Tibial nerve (tissue), 4 donors: ENCODE data around the gene PLXNC1. TPM values are rescaled to one million over a fixed set of nuclear protein-coding genes. Genes with fewer than 3 reads are reported as not detected.

Source experiments
- DNase-seq, 2 donors: peaks; one replicate each; pipeline ENCODE4 v3.0.0-alpha.2; 2019; ENCODE audit warnings: low spot score in 2 of 2
- H3K27ac ChIP-seq, 4 donors: fragments of 200-600 bp; sonication (generic) in 3 of 4; one replicate each; pipeline ENCODE4 v1.5.1; 2017 to 2019; ENCODE audit warnings: mild to moderate bottlenecking in 1 of 4
- H3K27me3 ChIP-seq, 2 donors: fragments of 200-600 bp; sonication (generic) in 1 of 2; one replicate each; pipeline versions ENCODE4 v1.5.1 to v1.6.0; 2017 to 2019
- H3K36me3 ChIP-seq, 3 donors: fragments of 200-600 bp; sonication (generic); one replicate each; pipeline ENCODE4 v1.5.1; 2018 to 2019
- H3K4me1 ChIP-seq, 4 donors: fragments of 200-600 bp; sonication (generic) in 3 of 4; one replicate each; pipeline ENCODE4 v1.5.1; 2017 to 2019
- H3K4me3 ChIP-seq, 4 donors: fragments of 200-600 bp; sonication (generic) in 3 of 4; one replicate each; pipeline ENCODE4 v1.5.1; 2017 to 2019; ENCODE audit warnings: mild to moderate bottlenecking in 1 of 4, moderate library complexity in 1 of 4
- H3K9me3 ChIP-seq, 4 donors: fragments of 200-600 bp; sonication (generic) in 3 of 4; one replicate each; pipeline ENCODE4 v1.5.1; 2017 to 2019
- EP300 ChIP-seq, 2 donors: sonication (generic); formaldehyde crosslinking; IDR thresholded peaks; one replicate each; pipeline ENCODE4 v1.6.1; 2017; ENCODE audit warnings: antibody characterized with exemption in 2 of 2, mild to moderate bottlenecking in 1 of 2
- POLR2A ChIP-seq, 2 donors: fragments of 450-650 bp; IDR thresholded peaks; one replicate each; pipeline ENCODE4 v1.6.1; 2017; ENCODE audit warnings: antibody characterized with exemption in 2 of 2, mild to moderate bottlenecking in 2 of 2, moderate library complexity in 2 of 2
- WGBS, 2 donors: methylation state at CpG; one replicate each; pipeline ENCODE4 v1.1.5; 2018; 5-methylcytosine and 5-hydroxymethylcytosine counted together
- total RNA-seq, 4 donors: library from RNA; depleted of rRNA; stranded (reverse); fragments of >200 nt; gene quantifications; one replicate each; pipeline ENCODE4 v1.1.0, GENCODE V29; 2016
- TF ChIP-seq, protein P1 (sequence below), 5 experiments: fragments of 200-600 bp in 3 of 5; fragments of 450-650 bp in 2 of 5; sonication (generic) in 3 of 5; IDR thresholded peaks; one replicate each; pipeline ENCODE4 v1.5.1; 2016 to 2019; ENCODE audit warnings: antibody characterized with exemption in 5 of 5, mild to moderate bottlenecking in 3 of 5, moderate library complexity in 2 of 5

PLXNC1 gene
- total RNA-seq, 4 donors from 2014 or later = 9.0 to 20.8 (median 11.4) TPM

DNA sequence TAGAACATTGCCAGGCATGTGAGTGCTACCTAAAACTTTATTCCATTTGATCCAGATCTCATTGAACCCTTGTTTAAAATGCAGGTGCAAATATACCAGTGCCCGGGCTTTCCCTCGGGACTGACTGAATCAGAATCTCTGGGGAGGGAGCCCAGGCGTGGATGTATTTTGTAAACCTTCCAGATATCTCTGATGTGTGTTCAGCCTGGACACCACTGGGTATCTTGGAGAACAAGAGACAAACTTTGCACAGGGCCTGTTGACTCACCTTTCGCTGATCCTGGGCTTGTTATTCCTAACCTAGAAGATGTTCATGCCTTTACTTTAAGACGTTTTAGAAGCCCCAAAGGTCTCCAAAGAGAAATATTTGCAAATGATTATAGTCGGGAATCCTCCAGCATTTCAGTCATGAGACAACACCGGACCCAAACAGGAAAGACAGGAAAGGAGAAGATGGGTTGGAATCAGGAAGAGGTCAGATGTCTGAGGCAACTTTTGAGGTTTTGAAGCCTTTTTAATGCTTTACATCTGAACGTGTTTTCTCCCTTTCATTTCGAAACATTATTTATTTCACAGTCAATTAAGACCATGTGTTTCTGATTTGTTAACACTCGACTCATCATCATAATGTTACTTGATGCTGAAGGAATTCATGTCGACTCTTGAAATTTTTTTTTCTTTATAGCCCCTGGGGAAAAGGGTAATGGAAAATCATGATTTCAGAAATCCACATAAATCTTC, 118.6 kb downstream of the PLXNC1 start:
- TF ChIP-seq POLR2A (IDR thresholded peaks at IDR 0.05) (no peak), EP300 (IDR thresholded peaks at IDR 0.05) (peak; percentile 73 to 83)
- Histone ChIP-seq H3K4me1 (peaks cover 0 to 56% (median 17%) of the 10 kb centered on the region in 4 donors), H3K9me3 (no peaks in the 10 kb centered on the region), H3K4me3 (no peak overlapping the region), H3K27me3 (no peaks in the 10 kb centered on the region), H3K36me3 (no peaks in the 10 kb centered on the region), H3K27ac (peak overlapping the region; percentile 4 to 88 (median 66))
- 48 to 52% methylated on average over 11 of the region's 11 CpGs for WGBS, 2 donors
- peak in 1 of 2 donors; percentile 53 for DNase-seq

- peak overlapping the region in 3 of 4 donors; percentile 21 to 88 (median 83) for H3K27ac ChIP-seq
- peak in 1 of 2 donors; percentile 43 for DNase-seq
Observed at GRCh38 chr12:94267537-94267872, 119.1 kb downstream of the PLXNC1 start.

GRCh38 chr12:94267921-94268471, 119.6 kb downstream of the PLXNC1 start:
- WGBS, 2 donors = 78 to 91% methylated on average over 5 of the region's 5 CpGs
- peak overlapping the region in 3 of 4 donors; percentile 21 to 88 (median 83) for H3K27ac ChIP-seq

More at GRCh38 chr12:94267537-94267872, 119.1 kb downstream of the PLXNC1 start:
- H3K4me1 ChIP-seq = peaks cover 0 to 55% (median 15%) of the 10 kb centered on the region in 4 donors
- TF ChIP-seq EP300 (IDR thresholded peaks at IDR 0.05) = no peak
- no peak for TF ChIP-seq POLR2A (IDR thresholded peaks at IDR 0.05)
- TF ChIP-seq, protein P1, sequence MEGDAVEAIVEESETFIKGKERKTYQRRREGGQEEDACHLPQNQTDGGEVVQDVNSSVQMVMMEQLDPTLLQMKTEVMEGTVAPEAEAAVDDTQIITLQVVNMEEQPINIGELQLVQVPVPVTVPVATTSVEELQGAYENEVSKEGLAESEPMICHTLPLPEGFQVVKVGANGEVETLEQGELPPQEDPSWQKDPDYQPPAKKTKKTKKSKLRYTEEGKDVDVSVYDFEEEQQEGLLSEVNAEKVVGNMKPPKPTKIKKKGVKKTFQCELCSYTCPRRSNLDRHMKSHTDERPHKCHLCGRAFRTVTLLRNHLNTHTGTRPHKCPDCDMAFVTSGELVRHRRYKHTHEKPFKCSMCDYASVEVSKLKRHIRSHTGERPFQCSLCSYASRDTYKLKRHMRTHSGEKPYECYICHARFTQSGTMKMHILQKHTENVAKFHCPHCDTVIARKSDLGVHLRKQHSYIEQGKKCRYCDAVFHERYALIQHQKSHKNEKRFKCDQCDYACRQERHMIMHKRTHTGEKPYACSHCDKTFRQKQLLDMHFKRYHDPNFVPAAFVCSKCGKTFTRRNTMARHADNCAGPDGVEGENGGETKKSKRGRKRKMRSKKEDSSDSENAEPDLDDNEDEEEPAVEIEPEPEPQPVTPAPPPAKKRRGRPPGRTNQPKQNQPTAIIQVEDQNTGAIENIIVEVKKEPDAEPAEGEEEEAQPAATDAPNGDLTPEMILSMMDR (IDR thresholded peaks at IDR 0.05) = no peak
- no peaks in the 10 kb centered on the region for H3K9me3 ChIP-seq
- H3K36me3 ChIP-seq = no peaks in the 10 kb centered on the region
- WGBS, 2 donors = 41 to 48% methylated on average over 3 of the region's 3 CpGs
- H3K27me3 ChIP-seq = no peaks in the 10 kb centered on the region
- no peak overlapping the region for H3K4me3 ChIP-seq

DNA sequence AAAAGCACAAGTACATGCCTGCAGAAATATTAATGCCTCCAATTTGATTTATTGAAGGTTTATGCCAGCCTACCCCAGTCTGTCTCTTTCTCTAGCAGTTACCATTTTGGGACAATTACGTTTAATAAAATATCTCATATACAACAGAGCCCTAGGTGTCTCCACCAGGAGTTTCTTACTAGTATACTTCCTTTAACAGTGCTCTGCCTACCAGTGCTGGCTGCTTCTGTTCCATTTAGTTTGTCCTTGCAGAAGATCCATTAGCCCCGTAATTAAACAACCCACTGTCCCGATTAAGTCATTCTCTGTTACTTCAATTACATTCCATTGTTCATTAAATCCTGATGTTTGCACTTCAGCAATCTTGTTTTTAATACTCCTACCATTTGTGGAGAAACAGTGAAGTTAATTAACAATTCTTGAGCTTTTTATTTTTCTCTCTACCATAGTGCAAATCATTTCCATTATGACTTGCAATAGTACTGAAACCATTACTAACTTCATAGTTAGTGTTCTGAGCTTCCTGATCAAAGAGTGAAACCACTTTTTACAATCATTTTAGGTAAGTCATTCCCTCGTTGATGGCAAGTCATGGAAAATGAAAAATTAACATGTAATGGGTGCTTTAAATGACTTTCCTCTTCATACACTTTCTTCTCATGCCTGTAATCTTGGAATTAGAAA, 121.1 kb downstream of the PLXNC1 start:
- Histone ChIP-seq H3K9me3 (no peaks in the 10 kb centered on the region), H3K27ac (peak overlapping the region in 1 of 4 donors; percentile 10), H3K36me3 (no peaks in the 10 kb centered on the region), H3K4me3 (no peak overlapping the region), H3K4me1 (peaks cover 0 to 36% (median 4%) of the 10 kb centered on the region in 4 donors), H3K27me3 (no peaks in the 10 kb centered on the region)
- WGBS, 2 donors = 83 to 86% methylated on average over 4 of the region's 4 CpGs
- TF ChIP-seq EP300 (IDR thresholded peaks at IDR 0.05) (no peak), POLR2A (IDR thresholded peaks at IDR 0.05) (no peak)
- TF ChIP-seq, protein P1 (IDR thresholded peaks at IDR 0.05) = no peak
- DNase-seq = no peak

More at GRCh38 chr12:94267921-94268471, 119.6 kb downstream of the PLXNC1 start:
- Histone ChIP-seq H3K9me3 (no peaks in the 10 kb centered on the region), H3K36me3 (no peaks in the 10 kb centered on the region), H3K4me3 (no peak overlapping the region), H3K4me1 (peaks cover 0 to 51% (median 12%) of the 10 kb centered on the region in 4 donors), H3K27me3 (no peaks in the 10 kb centered on the region)
- no peak for DNase-seq
- TF ChIP-seq EP300 (IDR thresholded peaks at IDR 0.05) = no peak
- no peak for TF ChIP-seq POLR2A (IDR thresholded peaks at IDR 0.05)
- TF ChIP-seq, protein P1 (IDR thresholded peaks at IDR 0.05) = no peak

- H3K4me3 ChIP-seq = no peak overlapping the region
- H3K27me3 ChIP-seq = no peaks in the 10 kb centered on the region
- H3K9me3 ChIP-seq = no peaks in the 10 kb centered on the region
- peaks cover 0 to 23% (median 4%) of the 10 kb centered on the region in 4 donors for H3K4me1 ChIP-seq
- TF ChIP-seq POLR2A (IDR thresholded peaks at IDR 0.05) = no peak
- TF ChIP-seq, protein P1 (IDR thresholded peaks at IDR 0.05) = no peak
- TF ChIP-seq EP300 (IDR thresholded peaks at IDR 0.05) = no peak
- H3K27ac ChIP-seq = no peak overlapping the region
- DNase-seq = no peak
- H3K36me3 ChIP-seq = no peaks in the 10 kb centered on the region
- 68 to 73% methylated on average over 6 of the region's 6 CpGs for WGBS, 2 donors
Observed at GRCh38 chr12:94271351-94271750, 123.0 kb downstream of the PLXNC1 start.
